ENCODE data around the gene CAMKMT. TPM values are rescaled to one million over a fixed set of nuclear protein-coding genes. Genes with fewer than 3 reads are reported as not detected.

CAMKMT gene
- total and polyA plus RNA-seq, 2 experiments from 2014 or later: 26.5 to 29.5 TPM

GRCh38 chr2:44628297-44628696 lies 266.6 kb downstream of the CAMKMT start:
- H3K9me2 ChIP-seq (ENCODE audit: insufficient read depth): 0 out of 2 replicates have a peak, but pooled peaks cover 4% of the 10 kb centered on the region
- no peak overlapping the region for H3K27ac ChIP-seq (ENCODE audit: low read depth)
- H3K36me3 Mint-ChIP-seq (ENCODE audit: low read depth): peaks cover 22% of the 10 kb centered on the region
- no peak overlapping the region for H2AFZ ChIP-seq
- TF ChIP-seq STAT1 (IDR thresholded peaks at IDR 0.05; ENCODE audit: unreplicated experiment): no peak
- no peak for TF ChIP-seq REST (IDR thresholded peaks at IDR 0.05; ENCODE audit: unreplicated experiment)
- TF ChIP-seq JUNB (IDR thresholded peaks at IDR 0.05; ENCODE audit: unreplicated experiment): no peak
- TF ChIP-seq ETS1 (IDR thresholded peaks at IDR 0.05): no peak
- TF ChIP-seq ZNF462 (CRISPR knock-in tag; IDR thresholded peaks at IDR 0.05): no peak
- TF ChIP-seq ZNF114 (CRISPR knock-in tag; IDR thresholded peaks at IDR 0.05): no peak
- TF ChIP-seq CTCF (conservative IDR thresholded peaks at IDR 0.05; ENCODE audit: low read depth in 2 of 2): no peak
- TF ChIP-seq EZH2 (IDR thresholded peaks at IDR 0.05; ENCODE audit: low read depth, unreplicated experiment): no peak
- TF ChIP-seq NANOG (IDR thresholded peaks at IDR 0.05; ENCODE audit: borderline replicate concordance): no peak
- TF ChIP-seq CREB1 (CRISPR knock-in tag; IDR thresholded peaks at IDR 0.05; ENCODE audit: low read depth): no peak
- no peak for TF ChIP-seq POLR2AphosphoS5 (IDR thresholded peaks at IDR 0.05; ENCODE audit: low read depth)
- ATAC-seq (no peak), DNase-seq (ENCODE audit: low spot score) (no peak)
- H3K4me1 ChIP-seq (ENCODE audit: insufficient read depth): no peaks in the 10 kb centered on the region
- H3K4me2 ChIP-seq: no peak overlapping the region
- no peaks in the 10 kb centered on the region; the same call in 2 of the 3 replicates for H3K4me1 Mint-ChIP-seq
- H3K79me2 ChIP-seq (replicated peaks; ENCODE audit: insufficient read depth): no peaks in the 10 kb centered on the region
- H3K36me3 ChIP-seq (ENCODE audit: insufficient read depth): no peaks in the 10 kb centered on the region
- H3F3A ChIP-seq (replicated peaks; ENCODE audit: low read depth): no peaks in the 10 kb centered on the region
- H3K27me3 Mint-ChIP-seq (ENCODE audit: insufficient read depth, low read depth, poor library complexity): peaks cover 1% of the 10 kb centered on the region
- no peak overlapping the region for H3K4me3 ChIP-seq
- H3K4me3 Mint-ChIP-seq: no peak overlapping the region
- no peaks in the 10 kb centered on the region for H3K27me3 ChIP-seq (ENCODE audit: insufficient read depth)
- H3K9me3 Mint-ChIP-seq: peaks cover 17% of the 10 kb centered on the region
- no peaks in the 10 kb centered on the region for H4K20me1 ChIP-seq (replicated peaks; ENCODE audit: insufficient read depth)
- no peak overlapping the region for H3K27ac Mint-ChIP-seq

Data from GM23338 (cell line).